ENCODE results near the gene HOXA7.

HOXA7 gene

DNA sequence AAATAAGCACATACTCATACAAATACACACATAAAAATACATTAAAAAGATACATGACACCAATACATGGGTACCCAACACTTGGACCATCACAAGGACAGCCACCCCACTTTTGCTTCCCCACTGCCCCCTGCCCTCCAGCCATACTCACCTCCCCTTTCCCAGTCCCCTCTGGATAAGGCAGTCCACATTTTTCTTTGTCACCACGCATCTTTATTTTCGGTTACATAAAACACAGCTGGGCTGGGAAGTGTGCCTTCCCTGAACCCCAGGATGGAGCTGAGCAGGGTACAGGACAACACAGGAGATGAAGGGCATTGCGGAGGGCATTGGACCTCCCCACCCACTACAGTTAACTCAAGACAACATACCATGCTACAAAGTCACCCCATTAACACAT lies 2.9 kb downstream of the HOXA7 start:
- TF ChIP-seq, protein P1, sequence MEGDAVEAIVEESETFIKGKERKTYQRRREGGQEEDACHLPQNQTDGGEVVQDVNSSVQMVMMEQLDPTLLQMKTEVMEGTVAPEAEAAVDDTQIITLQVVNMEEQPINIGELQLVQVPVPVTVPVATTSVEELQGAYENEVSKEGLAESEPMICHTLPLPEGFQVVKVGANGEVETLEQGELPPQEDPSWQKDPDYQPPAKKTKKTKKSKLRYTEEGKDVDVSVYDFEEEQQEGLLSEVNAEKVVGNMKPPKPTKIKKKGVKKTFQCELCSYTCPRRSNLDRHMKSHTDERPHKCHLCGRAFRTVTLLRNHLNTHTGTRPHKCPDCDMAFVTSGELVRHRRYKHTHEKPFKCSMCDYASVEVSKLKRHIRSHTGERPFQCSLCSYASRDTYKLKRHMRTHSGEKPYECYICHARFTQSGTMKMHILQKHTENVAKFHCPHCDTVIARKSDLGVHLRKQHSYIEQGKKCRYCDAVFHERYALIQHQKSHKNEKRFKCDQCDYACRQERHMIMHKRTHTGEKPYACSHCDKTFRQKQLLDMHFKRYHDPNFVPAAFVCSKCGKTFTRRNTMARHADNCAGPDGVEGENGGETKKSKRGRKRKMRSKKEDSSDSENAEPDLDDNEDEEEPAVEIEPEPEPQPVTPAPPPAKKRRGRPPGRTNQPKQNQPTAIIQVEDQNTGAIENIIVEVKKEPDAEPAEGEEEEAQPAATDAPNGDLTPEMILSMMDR (IDR thresholded peaks at IDR 0.05): no peak

- TF ChIP-seq, protein P1 (IDR thresholded peaks at IDR 0.05): no peak
Observed at GRCh38 chr7:27152816-27153442, 3.5 kb downstream of the HOXA7 start.

DNA sequence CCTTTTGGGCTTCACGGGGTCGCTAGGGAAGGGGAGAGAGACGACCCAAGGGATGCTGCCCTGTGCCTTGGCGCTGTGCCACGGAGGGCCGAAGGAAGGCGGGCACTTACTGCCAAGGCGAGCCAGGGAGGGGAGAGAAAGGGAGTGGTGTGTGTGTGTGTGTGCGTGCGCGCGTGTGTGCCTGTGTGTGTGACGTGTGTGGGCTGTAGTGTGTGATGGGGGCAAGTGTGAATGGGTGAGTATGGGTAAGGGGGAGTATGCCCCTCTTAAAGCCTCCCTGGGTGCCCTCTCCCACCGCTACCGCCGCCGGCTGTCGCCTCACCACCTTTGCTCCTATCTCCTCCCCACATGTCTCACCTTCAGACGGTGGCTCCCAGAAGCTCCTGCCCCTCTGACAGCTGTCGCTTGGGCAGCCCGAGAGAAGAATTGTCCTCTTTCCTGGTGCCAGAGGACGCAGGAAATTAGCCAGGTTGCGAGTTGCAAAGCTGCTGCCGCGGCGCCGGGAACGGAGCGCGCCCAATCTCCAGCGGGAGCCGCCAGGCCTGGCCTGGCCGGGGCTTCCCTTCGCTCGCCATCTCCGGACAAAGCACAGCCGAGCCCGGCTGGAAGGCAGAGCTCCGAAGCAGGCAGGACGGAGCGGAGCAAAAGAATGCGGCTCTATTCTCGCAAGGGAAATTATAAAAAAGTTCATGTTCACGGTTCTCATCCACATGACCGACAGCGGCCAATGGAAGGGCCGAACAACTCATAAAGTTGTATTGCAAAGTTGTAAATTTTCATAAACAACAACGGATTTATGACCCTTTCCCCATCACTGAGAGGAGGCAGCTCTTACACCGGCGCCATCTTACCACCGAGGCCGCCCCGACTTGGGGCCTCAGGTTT lies 4.3 kb downstream of the HOXA7 start, which contains the start of gene HOXA3:
Gene HOXA3, minus strand, starts transcription at position 653 of the 885 bp plus-strand sequence. CDS start 41,943 bp downstream, outside the sequence.
- TF ChIP-seq, protein P1 (IDR thresholded peaks at IDR 0.05): no peak

DNA sequence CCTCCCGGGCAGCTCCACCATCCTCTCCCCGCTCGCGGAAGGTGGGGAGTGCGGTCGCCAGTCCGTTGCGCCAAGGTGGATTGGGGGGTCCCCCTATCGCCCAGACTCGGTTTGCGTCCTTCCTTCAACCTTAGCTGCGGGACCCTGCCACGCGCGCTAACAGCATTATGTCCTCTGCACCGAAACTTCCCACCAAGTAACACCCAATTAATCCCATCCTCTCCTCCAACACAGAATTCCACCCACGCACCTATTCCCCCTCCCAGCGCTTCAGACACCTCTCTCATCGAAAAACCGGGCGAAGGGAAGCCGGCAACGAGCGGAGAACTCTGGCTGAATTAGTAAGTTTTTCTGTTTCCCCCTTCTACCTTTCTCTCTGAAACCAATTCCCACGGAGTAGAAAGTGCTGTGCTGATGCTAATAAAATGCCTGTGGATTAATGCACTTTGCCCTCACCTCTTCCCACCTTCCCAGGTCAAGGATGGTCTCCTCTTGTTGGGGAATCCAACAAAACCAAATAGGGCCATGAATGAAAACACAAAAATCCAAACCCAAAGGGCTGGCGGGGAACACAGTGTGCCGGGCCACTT lies 5.0 kb downstream of the HOXA7 start:
- TF ChIP-seq, protein P1 (IDR thresholded peaks at IDR 0.05): no peak

DNA sequence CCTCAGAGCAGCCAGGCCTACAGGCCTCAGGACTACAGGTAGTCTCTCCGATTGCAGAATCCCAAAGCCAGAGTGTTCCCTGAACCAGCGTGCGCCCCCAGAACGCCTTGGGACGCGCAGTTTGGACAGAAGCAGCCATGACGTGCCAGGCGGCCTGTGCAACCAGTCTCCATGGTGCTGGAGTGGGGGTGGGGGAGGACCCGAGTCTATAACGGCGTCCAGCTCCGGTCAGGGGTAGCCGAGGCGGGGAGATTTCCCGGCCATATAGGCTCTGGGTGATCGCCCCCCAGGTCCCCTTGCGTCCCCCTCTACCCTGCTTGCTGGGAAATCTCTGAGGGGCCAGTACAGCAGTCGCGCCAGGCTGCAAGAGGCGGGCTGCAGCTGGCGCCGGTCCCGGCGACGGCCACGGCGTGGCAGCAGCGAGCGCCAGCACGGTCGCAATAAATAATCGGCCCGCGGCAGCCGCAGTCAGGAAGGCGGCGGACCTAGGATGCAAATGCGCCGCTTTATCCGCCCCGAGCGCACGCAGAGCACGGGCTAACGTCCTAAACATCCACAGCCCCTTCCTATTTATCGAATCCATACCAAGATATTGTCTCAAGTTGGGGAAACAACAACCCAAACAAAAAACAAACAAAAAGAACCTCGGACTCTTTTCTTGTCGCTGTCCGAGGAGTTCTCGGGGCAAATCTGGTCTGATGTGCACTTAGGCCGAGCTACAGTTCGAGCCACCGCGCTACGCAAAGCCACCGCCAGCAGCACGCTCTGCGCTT lies 5.7 kb downstream of the HOXA7 start:
- TF ChIP-seq, protein P1 (IDR thresholded peaks at IDR 0.05): peak; percentile 92

DNA sequence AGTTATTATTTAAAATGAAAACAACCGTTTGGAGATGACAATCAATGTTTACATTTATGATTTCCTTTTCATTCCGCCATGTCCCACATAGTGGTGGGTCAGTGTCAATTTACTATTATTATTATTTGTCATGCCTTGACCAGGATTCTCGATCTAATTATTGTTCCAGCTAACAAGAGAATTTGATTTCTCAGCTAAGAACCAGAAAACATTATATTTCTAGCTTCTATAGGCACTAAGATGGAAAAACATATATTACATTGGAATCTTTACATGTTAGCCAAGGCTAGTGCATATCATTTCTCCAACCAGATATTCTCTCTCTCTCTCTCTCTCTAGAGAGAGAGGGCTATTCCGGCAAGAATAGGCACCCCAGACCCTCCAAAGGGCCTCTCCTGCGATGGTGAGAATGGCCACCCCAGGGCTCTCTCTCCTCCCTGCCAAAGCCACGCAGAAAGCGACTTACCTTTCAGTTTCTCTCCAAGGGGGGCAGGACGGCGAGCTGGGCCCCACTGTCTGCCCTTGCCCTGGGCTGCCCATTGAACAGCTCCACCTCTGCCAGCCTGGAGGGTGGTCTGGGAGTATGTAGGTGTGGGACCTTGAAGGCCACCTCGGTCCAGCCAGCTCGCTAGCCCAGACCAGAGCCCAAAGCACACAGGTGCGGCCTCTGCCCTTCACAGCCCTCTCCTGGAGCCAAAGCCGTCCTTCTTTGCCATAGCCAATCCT lies 6.5 kb downstream of the HOXA7 start:
- TF ChIP-seq, protein P1 (IDR thresholded peaks at IDR 0.05): no peak
